WTC11 (cell line): Measurements from ENCODE around the gene SLC8A1. TPM values are rescaled to one million over a fixed set of nuclear protein-coding genes. Genes with fewer than 3 reads are reported as not detected.

Source experiments
- ATAC-seq: fragments of 200-7000 bp; cut with Tn5 transposase; 2 replicates; pipeline ENCODE4 v1.10.0; 2021; ENCODE audit warnings: mild to moderate bottlenecking, moderate library complexity
- CTCF ChIA-PET: fragments of 300-600 bp; sonication (Branson Sonifier 250); formaldehyde crosslinking; loops from one replicate; lab custom pipeline; 2021; ENCODE audit warnings: antibody characterized with exemption; lab: Charles Lee
- POLR2A ChIA-PET: fragments of 350-600 bp; sonication (Branson Sonifier 250); formaldehyde crosslinking; loops from one replicate; lab custom pipeline; 2021; ENCODE audit warnings: antibody characterized with exemption; lab: Charles Lee
- DNase-seq: peaks from one replicate; pipeline ENCODE4 v3.0.0; 2021; ENCODE audit warnings: low spot score
- H3K27ac Mint-ChIP-seq: 2 replicates; pipeline ENCODE4 v1.8.0; 2021; ENCODE audit warnings: mixed read lengths
- H3K27me3 Mint-ChIP-seq: 2 replicates; pipeline ENCODE4 v1.8.0; 2021; ENCODE audit warnings: low read depth, mild to moderate bottlenecking, moderate library complexity, mixed read lengths
- H3K36me3 Mint-ChIP-seq: 2 replicates; pipeline ENCODE4 v1.8.0; 2021; ENCODE audit warnings: mixed read lengths
- H3K4me1 Mint-ChIP-seq: 2 replicates; pipeline ENCODE4 v1.8.0; 2022; ENCODE audit warnings: mixed read lengths
- H3K4me3 Mint-ChIP-seq: 2 replicates; pipeline ENCODE4 v1.8.0; 2021; ENCODE audit warnings: mild to moderate bottlenecking, moderate library complexity, mixed read lengths
- H3K9me3 Mint-ChIP-seq: 2 replicates; pipeline ENCODE4 v1.8.0; 2021; ENCODE audit warnings: mixed read lengths
- CREB1 ChIP-seq: sonication (generic); formaldehyde crosslinking; IDR thresholded peaks from 2 replicates; pipeline ENCODE4 v1.8.0; 2023; ENCODE audit warnings: mild to moderate bottlenecking, missing genetic modification reagents
- CREM ChIP-seq: sonication (generic); formaldehyde crosslinking; IDR thresholded peaks from 2 replicates; pipeline ENCODE4 v1.8.1; 2022; ENCODE audit warnings: mild to moderate bottlenecking, missing genetic modification reagents, moderate library complexity
- FOXP1 ChIP-seq: sonication (generic); formaldehyde crosslinking; IDR thresholded peaks from 2 replicates; pipeline ENCODE4 v1.8.0; 2022; ENCODE audit warnings: missing genetic modification reagents, mild to moderate bottlenecking, moderate library complexity, borderline replicate concordance
- KAT7 ChIP-seq: sonication (generic); formaldehyde crosslinking; IDR thresholded peaks from 2 replicates; pipeline ENCODE4 v1.8.1; 2023; ENCODE audit warnings: missing genetic modification reagents, mild to moderate bottlenecking, borderline replicate concordance
- NFYB ChIP-seq: sonication (generic); formaldehyde crosslinking; conservative IDR thresholded peaks from 2 replicates; pipeline ENCODE4 v1.8.0; 2022; ENCODE audit warnings: low read depth, missing genetic modification reagents
- NR3C1 ChIP-seq: sonication (generic); formaldehyde crosslinking; conservative IDR thresholded peaks from 2 replicates; pipeline ENCODE4 v1.8.1; 2023; ENCODE audit warnings: low read depth, mild to moderate bottlenecking, missing genetic modification reagents
- OVOL2 ChIP-seq: fragments of 250-450 bp; sonication (Bioruptor Pico); IDR thresholded peaks from 2 replicates; pipeline ENCODE4 v1.9.0; 2021; ENCODE audit warnings: mild to moderate bottlenecking, borderline replicate concordance
- SMAD3 ChIP-seq: sonication (generic); formaldehyde crosslinking; IDR thresholded peaks from 2 replicates; pipeline ENCODE4 v1.8.0; 2022; ENCODE audit warnings: missing genetic modification reagents, mild to moderate bottlenecking, borderline replicate concordance
- TEAD1 ChIP-seq: sonication (generic); formaldehyde crosslinking; IDR thresholded peaks from 2 replicates; pipeline ENCODE4 v1.8.0; 2022; ENCODE audit warnings: mild to moderate bottlenecking, missing genetic modification reagents
- TP53 ChIP-seq: sonication (generic); formaldehyde crosslinking; IDR thresholded peaks from 2 replicates; pipeline ENCODE4 v1.8.1; 2023; ENCODE audit warnings: mild to moderate bottlenecking, missing genetic modification reagents
- ZBTB21 ChIP-seq: sonication (generic); formaldehyde crosslinking; IDR thresholded peaks from 2 replicates; pipeline ENCODE4 v1.8.1; 2023; ENCODE audit warnings: mild to moderate bottlenecking, missing genetic modification reagents, borderline replicate concordance
- ZNF138 ChIP-seq: sonication (generic); formaldehyde crosslinking; conservative IDR thresholded peaks from 2 replicates; pipeline ENCODE4 v1.8.1; 2022; ENCODE audit warnings: mild to moderate bottlenecking, moderate library complexity, missing genetic modification reagents
- total RNA-seq: library from RNA; stranded (reverse); gene quantifications from 3 replicates; pipeline ENCODE4 v1.2.3, GENCODE V29; 2021
- TF ChIP-seq, protein P1 (sequence below): sonication (generic); formaldehyde crosslinking; IDR thresholded peaks from 2 replicates; pipeline ENCODE4 v1.8.0; 2022; ENCODE audit warnings: mild to moderate bottlenecking, missing genetic modification reagents
- TF ChIP-seq, protein P2 (sequence below): fragments of 250-450 bp; sonication (Bioruptor Pico); IDR thresholded peaks from 2 replicates; pipeline ENCODE4 v1.9.0; 2021; ENCODE audit warnings: mild to moderate bottlenecking, borderline replicate concordance
- TF ChIP-seq, protein P3 (sequence below): sonication (generic); formaldehyde crosslinking; IDR thresholded peaks from 2 replicates; pipeline ENCODE4 v1.8.1; 2022; ENCODE audit warnings: low read depth, mild to moderate bottlenecking, moderate library complexity, missing genetic modification reagents, borderline replicate concordance
- TF ChIP-seq, protein P4 (sequence below): sonication (generic); formaldehyde crosslinking; IDR thresholded peaks from 2 replicates; pipeline ENCODE4 v1.8.0; 2023; ENCODE audit warnings: mild to moderate bottlenecking, missing genetic modification reagents
- TF ChIP-seq, protein P5 (sequence below): sonication (generic); formaldehyde crosslinking; IDR thresholded peaks from 2 replicates; pipeline ENCODE4 v1.8.0; 2022; ENCODE audit warnings: mild to moderate bottlenecking, missing genetic modification reagents

SLC8A1 gene
- total RNA-seq, 1 experiment from 2014 or later, result 2.6 TPM

- DNase-seq (no peak), ATAC-seq (no peak)
- Mint-ChIP-seq H3K4me1 (peaks cover 24% of the 10 kb centered on the region), H3K4me3 (no peak overlapping the region), H3K36me3 (no peaks in the 10 kb centered on the region), H3K27me3 (peaks cover 5% of the 10 kb centered on the region; the same call in 1 of the 2 replicates), H3K9me3 (peaks cover 6% of the 10 kb centered on the region; the same call in 1 of the 2 replicates), H3K27ac (no peak overlapping the region)
- ChIA-PET CTCF (no interaction called here), POLR2A (no interaction called here)
- TF ChIP-seq NR3C1 (CRISPR knock-in tag) (no peak), ZNF138 (CRISPR knock-in tag) (no peak)
- TF ChIP-seq, protein P1, sequence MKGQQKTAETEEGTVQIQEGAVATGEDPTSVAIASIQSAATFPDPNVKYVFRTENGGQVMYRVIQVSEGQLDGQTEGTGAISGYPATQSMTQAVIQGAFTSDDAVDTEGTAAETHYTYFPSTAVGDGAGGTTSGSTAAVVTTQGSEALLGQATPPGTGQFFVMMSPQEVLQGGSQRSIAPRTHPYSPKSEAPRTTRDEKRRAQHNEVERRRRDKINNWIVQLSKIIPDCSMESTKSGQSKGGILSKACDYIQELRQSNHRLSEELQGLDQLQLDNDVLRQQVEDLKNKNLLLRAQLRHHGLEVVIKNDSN (CRISPR knock-in tag), result no peak
Observed at GRCh38 chr2:40405465-40405864, 46.4 kb downstream of the SLC8A1 start.

DNA sequence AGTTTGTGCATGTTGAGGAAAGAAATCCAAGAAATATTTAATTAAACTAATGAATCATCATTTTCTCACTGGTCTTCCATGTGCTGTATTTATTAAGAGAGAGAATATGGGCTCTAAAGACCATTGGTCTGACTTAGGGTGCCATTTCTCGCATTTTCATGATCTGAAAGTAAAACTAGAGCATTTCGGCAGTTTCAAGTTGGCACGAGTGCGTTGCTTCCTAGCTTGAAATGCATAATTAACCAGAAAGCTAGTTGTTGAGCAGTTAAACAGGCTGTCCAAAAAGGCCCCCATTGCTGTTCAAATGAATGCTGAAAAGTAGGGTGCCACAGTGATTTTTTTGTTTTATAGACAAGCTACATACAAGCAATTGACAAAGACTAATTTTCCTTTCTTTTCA, 47.4 kb downstream of the SLC8A1 start:
- Mint-ChIP-seq H3K4me3 (no peak overlapping the region), H3K36me3 (0 out of 2 replicates have a peak, but pooled peaks cover 2% of the 10 kb centered on the region), H3K4me1 (peaks cover 32% of the 10 kb centered on the region), H3K27ac (no peak overlapping the region), H3K9me3 (peaks cover 6% of the 10 kb centered on the region; the same call in 1 of the 2 replicates), H3K27me3 (peaks cover 5% of the 10 kb centered on the region; the same call in 1 of the 2 replicates)
- TF ChIP-seq, protein P2, sequence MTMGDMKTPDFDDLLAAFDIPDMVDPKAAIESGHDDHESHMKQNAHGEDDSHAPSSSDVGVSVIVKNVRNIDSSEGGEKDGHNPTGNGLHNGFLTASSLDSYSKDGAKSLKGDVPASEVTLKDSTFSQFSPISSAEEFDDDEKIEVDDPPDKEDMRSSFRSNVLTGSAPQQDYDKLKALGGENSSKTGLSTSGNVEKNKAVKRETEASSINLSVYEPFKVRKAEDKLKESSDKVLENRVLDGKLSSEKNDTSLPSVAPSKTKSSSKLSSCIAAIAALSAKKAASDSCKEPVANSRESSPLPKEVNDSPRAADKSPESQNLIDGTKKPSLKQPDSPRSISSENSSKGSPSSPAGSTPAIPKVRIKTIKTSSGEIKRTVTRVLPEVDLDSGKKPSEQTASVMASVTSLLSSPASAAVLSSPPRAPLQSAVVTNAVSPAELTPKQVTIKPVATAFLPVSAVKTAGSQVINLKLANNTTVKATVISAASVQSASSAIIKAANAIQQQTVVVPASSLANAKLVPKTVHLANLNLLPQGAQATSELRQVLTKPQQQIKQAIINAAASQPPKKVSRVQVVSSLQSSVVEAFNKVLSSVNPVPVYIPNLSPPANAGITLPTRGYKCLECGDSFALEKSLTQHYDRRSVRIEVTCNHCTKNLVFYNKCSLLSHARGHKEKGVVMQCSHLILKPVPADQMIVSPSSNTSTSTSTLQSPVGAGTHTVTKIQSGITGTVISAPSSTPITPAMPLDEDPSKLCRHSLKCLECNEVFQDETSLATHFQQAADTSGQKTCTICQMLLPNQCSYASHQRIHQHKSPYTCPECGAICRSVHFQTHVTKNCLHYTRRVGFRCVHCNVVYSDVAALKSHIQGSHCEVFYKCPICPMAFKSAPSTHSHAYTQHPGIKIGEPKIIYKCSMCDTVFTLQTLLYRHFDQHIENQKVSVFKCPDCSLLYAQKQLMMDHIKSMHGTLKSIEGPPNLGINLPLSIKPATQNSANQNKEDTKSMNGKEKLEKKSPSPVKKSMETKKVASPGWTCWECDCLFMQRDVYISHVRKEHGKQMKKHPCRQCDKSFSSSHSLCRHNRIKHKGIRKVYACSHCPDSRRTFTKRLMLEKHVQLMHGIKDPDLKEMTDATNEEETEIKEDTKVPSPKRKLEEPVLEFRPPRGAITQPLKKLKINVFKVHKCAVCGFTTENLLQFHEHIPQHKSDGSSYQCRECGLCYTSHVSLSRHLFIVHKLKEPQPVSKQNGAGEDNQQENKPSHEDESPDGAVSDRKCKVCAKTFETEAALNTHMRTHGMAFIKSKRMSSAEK (CRISPR knock-in tag), result no peak
- TF ChIP-seq TP53 (CRISPR knock-in tag) (no peak), FOXP1 (CRISPR knock-in tag) (no peak), SMAD3 (CRISPR knock-in tag) (no peak), OVOL2 (CRISPR knock-in tag) (no peak), TEAD1 (CRISPR knock-in tag) (no peak), KAT7 (CRISPR knock-in tag) (no peak), CREB1 (CRISPR knock-in tag) (no peak), CREM (no peak), NFYB (no peak), ZNF138 (CRISPR knock-in tag) (no peak)
- TF ChIP-seq, protein P3, sequence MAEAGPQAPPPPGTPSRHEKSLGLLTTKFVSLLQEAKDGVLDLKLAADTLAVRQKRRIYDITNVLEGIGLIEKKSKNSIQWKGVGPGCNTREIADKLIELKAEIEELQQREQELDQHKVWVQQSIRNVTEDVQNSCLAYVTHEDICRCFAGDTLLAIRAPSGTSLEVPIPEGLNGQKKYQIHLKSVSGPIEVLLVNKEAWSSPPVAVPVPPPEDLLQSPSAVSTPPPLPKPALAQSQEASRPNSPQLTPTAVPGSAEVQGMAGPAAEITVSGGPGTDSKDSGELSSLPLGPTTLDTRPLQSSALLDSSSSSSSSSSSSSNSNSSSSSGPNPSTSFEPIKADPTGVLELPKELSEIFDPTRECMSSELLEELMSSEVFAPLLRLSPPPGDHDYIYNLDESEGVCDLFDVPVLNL (CRISPR knock-in tag), result no peak
- DNase-seq, result no peak
- CTCF ChIA-PET, result no interaction called here
- POLR2A ChIA-PET, result interaction anchor here (0.6 kb wide), 1 partner anchor 1099 kb away, joined by 5 read pairs; no protein-coding TSS in a partner anchor
- no peak for ATAC-seq

DNA sequence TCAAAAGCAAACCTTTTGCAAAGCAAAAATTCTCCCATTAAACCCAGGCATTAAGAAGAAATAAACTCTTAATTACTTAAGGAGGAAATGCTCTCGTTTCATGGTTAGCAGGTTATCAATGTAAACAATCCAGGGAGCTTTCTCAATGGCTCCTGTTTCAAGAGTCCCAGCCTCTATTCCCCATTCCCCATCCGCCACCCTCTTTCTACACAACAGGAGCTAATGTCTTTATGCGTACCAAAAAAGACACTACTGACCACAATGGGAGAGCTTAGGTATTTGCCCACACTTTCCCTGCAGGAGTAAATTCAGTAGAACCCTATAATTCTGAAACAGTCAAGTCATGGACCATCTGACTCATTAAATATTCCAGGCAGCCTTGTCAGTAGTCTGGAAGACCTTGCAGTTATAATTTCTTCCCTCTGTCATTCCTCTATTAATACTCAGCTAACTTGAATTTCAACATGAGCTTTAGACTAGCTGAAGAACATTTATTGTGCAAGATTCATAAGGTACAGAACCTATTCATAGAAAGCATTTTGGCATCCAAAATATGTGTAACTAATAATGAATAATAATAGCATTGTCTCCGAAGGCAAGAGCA, 48.6 kb downstream of the SLC8A1 start:
- ChIA-PET CTCF (interaction anchor here (0.8 kb wide), 1 partner anchor 489 kb away, joined by 3 read pairs; no protein-coding TSS in a partner anchor), POLR2A (no interaction called here)
- Mint-ChIP-seq H3K9me3 (peaks cover 6% of the 10 kb centered on the region; the same call in 1 of the 2 replicates), H3K36me3 (0 out of 2 replicates have a peak, but pooled peaks cover 2% of the 10 kb centered on the region), H3K27me3 (peaks cover 5% of the 10 kb centered on the region; the same call in 1 of the 2 replicates), H3K4me1 (peaks cover 35% of the 10 kb centered on the region), H3K27ac (no peak overlapping the region), H3K4me3 (no peak overlapping the region)
- ATAC-seq (no peak), DNase-seq (no peak)
- TF ChIP-seq, protein P4, sequence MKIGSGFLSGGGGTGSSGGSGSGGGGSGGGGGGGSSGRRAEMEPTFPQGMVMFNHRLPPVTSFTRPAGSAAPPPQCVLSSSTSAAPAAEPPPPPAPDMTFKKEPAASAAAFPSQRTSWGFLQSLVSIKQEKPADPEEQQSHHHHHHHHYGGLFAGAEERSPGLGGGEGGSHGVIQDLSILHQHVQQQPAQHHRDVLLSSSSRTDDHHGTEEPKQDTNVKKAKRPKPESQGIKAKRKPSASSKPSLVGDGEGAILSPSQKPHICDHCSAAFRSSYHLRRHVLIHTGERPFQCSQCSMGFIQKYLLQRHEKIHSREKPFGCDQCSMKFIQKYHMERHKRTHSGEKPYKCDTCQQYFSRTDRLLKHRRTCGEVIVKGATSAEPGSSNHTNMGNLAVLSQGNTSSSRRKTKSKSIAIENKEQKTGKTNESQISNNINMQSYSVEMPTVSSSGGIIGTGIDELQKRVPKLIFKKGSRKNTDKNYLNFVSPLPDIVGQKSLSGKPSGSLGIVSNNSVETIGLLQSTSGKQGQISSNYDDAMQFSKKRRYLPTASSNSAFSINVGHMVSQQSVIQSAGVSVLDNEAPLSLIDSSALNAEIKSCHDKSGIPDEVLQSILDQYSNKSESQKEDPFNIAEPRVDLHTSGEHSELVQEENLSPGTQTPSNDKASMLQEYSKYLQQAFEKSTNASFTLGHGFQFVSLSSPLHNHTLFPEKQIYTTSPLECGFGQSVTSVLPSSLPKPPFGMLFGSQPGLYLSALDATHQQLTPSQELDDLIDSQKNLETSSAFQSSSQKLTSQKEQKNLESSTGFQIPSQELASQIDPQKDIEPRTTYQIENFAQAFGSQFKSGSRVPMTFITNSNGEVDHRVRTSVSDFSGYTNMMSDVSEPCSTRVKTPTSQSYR (CRISPR knock-in tag), result no peak
- TF ChIP-seq, protein P5, sequence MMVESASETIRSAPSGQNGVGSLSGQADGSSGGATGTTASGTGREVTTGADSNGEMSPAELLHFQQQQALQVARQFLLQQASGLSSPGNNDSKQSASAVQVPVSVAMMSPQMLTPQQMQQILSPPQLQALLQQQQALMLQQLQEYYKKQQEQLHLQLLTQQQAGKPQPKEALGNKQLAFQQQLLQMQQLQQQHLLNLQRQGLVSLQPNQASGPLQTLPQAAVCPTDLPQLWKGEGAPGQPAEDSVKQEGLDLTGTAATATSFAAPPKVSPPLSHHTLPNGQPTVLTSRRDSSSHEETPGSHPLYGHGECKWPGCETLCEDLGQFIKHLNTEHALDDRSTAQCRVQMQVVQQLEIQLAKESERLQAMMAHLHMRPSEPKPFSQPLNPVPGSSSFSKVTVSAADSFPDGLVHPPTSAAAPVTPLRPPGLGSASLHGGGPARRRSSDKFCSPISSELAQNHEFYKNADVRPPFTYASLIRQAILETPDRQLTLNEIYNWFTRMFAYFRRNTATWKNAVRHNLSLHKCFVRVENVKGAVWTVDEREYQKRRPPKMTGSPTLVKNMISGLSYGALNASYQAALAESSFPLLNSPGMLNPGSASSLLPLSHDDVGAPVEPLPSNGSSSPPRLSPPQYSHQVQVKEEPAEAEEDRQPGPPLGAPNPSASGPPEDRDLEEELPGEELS (CRISPR knock-in tag), result no peak
- TF ChIP-seq ZBTB21 (no peak), TP53 (CRISPR knock-in tag) (no peak)
